H1 (cell line): ENCODE results near the gene MTG1. TPM values are rescaled to one million over a fixed set of nuclear protein-coding genes. Genes with fewer than 3 reads are reported as not detected.

ENCODE experiments used
- CTCF ChIA-PET: fragments of 300-600 bp; sonication (Branson Sonifier 250); formaldehyde crosslinking; loops from one replicate; lab custom pipeline; 2021; ENCODE audit not compliant: partially characterized antibody; lab: Charles Lee
- POLR2A ChIA-PET: fragments of 300-600 bp; sonication (Branson Sonifier 250); formaldehyde crosslinking; loops from one replicate; lab custom pipeline; 2021; ENCODE audit warnings: inconsistent platforms; ENCODE audit not compliant: partially characterized antibody; lab: Charles Lee
- DNase-seq, 2 experiments: peaks; one replicate each; pipeline versions ENCODE4 v3.0.0 to v3.0.0-alpha.2; 2010 to 2022; ENCODE audit warnings: low spot score in 2 of 2, low read depth in 1 of 2, mixed read lengths in 1 of 2
- FAIRE-seq: peaks from 2 replicates; lab custom pipeline; 2011; peaks lifted over from hg19 to GRCh38; lab: Jason Lieb, UNC
- H2AFZ ChIP-seq: 2 replicates; pipeline ENCODE4 v1.8.1; 2012; ENCODE audit warnings: low read length, inconsistent platforms
- H2AK5ac ChIP-seq: 2 replicates; pipeline ENCODE4 v1.6.1; 2013; ENCODE audit warnings: low read depth, low read length
- H2BK120ac ChIP-seq: replicated peaks from 2 replicates; pipeline ENCODE3; 2013; ENCODE audit warnings: low read depth, low read length, inconsistent platforms
- H2BK12ac ChIP-seq: 2 replicates; pipeline ENCODE4 v1.6.1; 2013; ENCODE audit warnings: low read depth, low read length
- H2BK15ac ChIP-seq: 2 replicates; pipeline ENCODE4 v1.6.1; 2013; ENCODE audit warnings: low read length
- H2BK20ac ChIP-seq: 2 replicates; pipeline ENCODE4 v1.6.1; 2013; ENCODE audit warnings: low read length
- H2BK5ac ChIP-seq: 2 replicates; pipeline ENCODE4 v1.6.1; 2013; ENCODE audit warnings: low read depth, low read length
- H3K14ac ChIP-seq: 2 replicates; pipeline ENCODE4 v1.6.1; 2013; ENCODE audit warnings: inconsistent platforms; ENCODE audit not compliant: insufficient read length
- H3K18ac ChIP-seq: 2 replicates; pipeline ENCODE4 v1.6.1; 2013; ENCODE audit warnings: low read length; ENCODE audit errors: extremely low read depth
- H3K23ac ChIP-seq: 2 replicates; pipeline ENCODE4 v1.6.1; 2013; ENCODE audit warnings: inconsistent platforms; ENCODE audit not compliant: insufficient read length
- H3K23me2 ChIP-seq: 2 replicates; pipeline ENCODE4 v1.6.1; 2013; ENCODE audit warnings: low read depth, low read length
- H3K27ac ChIP-seq: 2 replicates; pipeline ENCODE4 v1.6.1; 2011; ENCODE audit warnings: low read depth, low read length, inconsistent platforms
- H3K27me3 ChIP-seq, 4 experiments: replicated peaks in 1 of 4; 1 replicate in 1 of 4; 2 replicates in 3 of 4; pipeline versions ENCODE4 v1.6.1 to v1.8.1; 2011 to 2013; ENCODE audit warnings: low read length in 3 of 4, mild to moderate bottlenecking in 3 of 4, inconsistent platforms in 2 of 4, mixed read lengths in 2 of 4, moderate library complexity in 1 of 4; ENCODE audit not compliant: control insufficient read depth in 3 of 4, insufficient read depth in 3 of 4; ENCODE audit errors: extremely low read depth in 1 of 4
- H3K36me3 ChIP-seq, 4 experiments: 2 replicates each; pipeline versions ENCODE4 v1.6.1 to v1.8.1; 2011 to 2013; ENCODE audit warnings: mild to moderate bottlenecking in 4 of 4, low read length in 3 of 4, moderate library complexity in 2 of 4, control low read depth in 1 of 4, inconsistent platforms in 1 of 4; ENCODE audit not compliant: insufficient read depth in 4 of 4, control insufficient read depth in 2 of 4
- H3K4ac ChIP-seq: replicated peaks from 2 replicates; pipeline ENCODE3; 2013; ENCODE audit warnings: low read length, low read depth, mixed read lengths, inconsistent platforms; ENCODE audit not compliant: insufficient read length
- H3K4me1 ChIP-seq, 4 experiments: replicated peaks in 1 of 4; 1 replicate in 1 of 4; 2 replicates in 3 of 4; pipeline versions ENCODE4 v1.6.1 to v1.8.1; 2011 to 2013; ENCODE audit warnings: low read length in 3 of 4, inconsistent platforms in 2 of 4, mixed read lengths in 1 of 4; ENCODE audit not compliant: insufficient read depth in 4 of 4, control insufficient read depth in 3 of 4
- H3K4me2 ChIP-seq, 2 experiments: 2 replicates each; pipeline versions ENCODE4 v1.6.1 to v1.8.1; 2011 to 2013; ENCODE audit warnings: low read depth in 2 of 2, low read length in 2 of 2, control low read depth in 1 of 2, inconsistent platforms in 1 of 2, mild to moderate bottlenecking in 1 of 2; ENCODE audit not compliant: insufficient read depth in 1 of 2
- H3K4me3 ChIP-seq, 4 experiments: fragments of 200-600, 300-600 bp in 1 of 4; sonication (generic), shearing (Covaris generic), sonication (Bioruptor Twin) in 1 of 4; 2 replicates each; pipeline versions ENCODE4 v1.5.1 to v1.8.1; 2011 to 2016; ENCODE audit warnings: low read length in 4 of 4, low read depth in 3 of 4, control low read depth in 2 of 4, inconsistent platforms in 2 of 4, mild to moderate bottlenecking in 2 of 4, mixed read lengths in 1 of 4, moderate library complexity in 1 of 4; ENCODE audit not compliant: insufficient read depth in 2 of 4; ENCODE audit errors: extremely low read depth in 1 of 4
- H3K56ac ChIP-seq: replicated peaks from 2 replicates; pipeline ENCODE3; 2013; ENCODE audit warnings: low read depth, mild to moderate bottlenecking, mixed read lengths, low read length, inconsistent platforms; ENCODE audit not compliant: insufficient read length
- H3K79me1 ChIP-seq: 2 replicates; pipeline ENCODE4 v1.6.1; 2013; ENCODE audit warnings: low read depth, low read length, control low read depth
- H3K79me2 ChIP-seq, 2 experiments: 2 replicates each; pipeline versions ENCODE4 v1.6.1 to v1.8.1; 2012 to 2013; ENCODE audit warnings: low read length in 2 of 2, mild to moderate bottlenecking in 2 of 2, inconsistent platforms in 1 of 2; ENCODE audit not compliant: insufficient read depth in 2 of 2, control insufficient read depth in 1 of 2
- H3K9ac ChIP-seq, 4 experiments: replicated peaks in 1 of 4; 1 replicate in 1 of 4; 2 replicates in 3 of 4; pipeline versions ENCODE4 v1.6.1 to v1.8.1; 2011 to 2013; ENCODE audit warnings: low read depth in 3 of 4, low read length in 3 of 4, control low read depth in 2 of 4, mild to moderate bottlenecking in 2 of 4, moderate library complexity in 2 of 4, inconsistent platforms in 1 of 4; ENCODE audit errors: extremely low read depth in 1 of 4
- H3K9me3 ChIP-seq, 2 experiments: 2 replicates each; pipeline versions ENCODE4 v1.6.1 to v1.8.1; 2012 to 2013; ENCODE audit warnings: mild to moderate bottlenecking in 2 of 2, moderate library complexity in 2 of 2, control low read depth in 1 of 2, inconsistent platforms in 1 of 2, low read depth in 1 of 2, low read length in 1 of 2, mixed read lengths in 1 of 2; ENCODE audit not compliant: insufficient read depth in 2 of 2
- H4K20me1 ChIP-seq, 2 experiments: replicated peaks in 1 of 2; 2 replicates each; pipeline versions ENCODE3 to v1.8.1; 2011 to 2013; ENCODE audit warnings: inconsistent platforms in 2 of 2, low read length in 2 of 2, mild to moderate bottlenecking in 1 of 2; ENCODE audit not compliant: insufficient read depth in 2 of 2, control insufficient read depth in 1 of 2
- H4K5ac ChIP-seq: 2 replicates; pipeline ENCODE4 v1.6.1; 2013; ENCODE audit warnings: low read length, low read depth, mixed read lengths, inconsistent platforms; ENCODE audit not compliant: insufficient read length
- H4K8ac ChIP-seq: 2 replicates; pipeline ENCODE4 v1.8.0; 2013; ENCODE audit warnings: mild to moderate bottlenecking, moderate library complexity, low read length, inconsistent platforms; ENCODE audit not compliant: insufficient read depth; ENCODE audit errors: extremely low read depth
- H4K91ac ChIP-seq: replicated peaks from 2 replicates; pipeline ENCODE3; 2013; ENCODE audit warnings: low read length, mixed read lengths, inconsistent platforms; ENCODE audit not compliant: insufficient read length
- BRCA1 ChIP-seq: IDR thresholded peaks from 2 replicates; pipeline ENCODE4 v1.6.1; 2012; ENCODE audit warnings: low read depth, low read length, improper control_type of control experiment
- WGBS, 2 experiments: shearing (Covaris generic) in 1 of 2; methylation state at CpG; one replicate each; pipeline versions ENCODE4 v1.1.6 to v1.1.7; 2013 to 2015; ENCODE audit warnings: low lambda C conversion rate in 2 of 2, mixed read lengths in 2 of 2, inconsistent platforms in 1 of 2, low coverage in 1 of 2, missing lambda C conversion rate in 1 of 2; ENCODE audit not compliant: insufficient replicate concordance in 2 of 2, insufficient coverage in 1 of 2, insufficient read length in 1 of 2; ENCODE audit errors: extremely low coverage in 1 of 2, missing lambda C conversion rate in 1 of 2; 5-methylcytosine and 5-hydroxymethylcytosine counted together
- polyA plus RNA-seq, 7 experiments: library from polyadenylated mRNA; depleted of rRNA in 3 of 7; stranded (reverse) in 5 of 7; unstranded in 2 of 7; fragments of >200 nt in 5 of 7; fragments of 200-250 nt in 2 of 7; gene quantifications; 1 replicate in 5 of 7; 2 replicates in 1 of 7; 4 replicates in 1 of 7; pipeline versions ENCODE4 v1.2.1 to v1.2.3, GENCODE V29; 2011 to 2013; ENCODE audit warnings: missing spikeins in 2 of 7, mixed read lengths in 2 of 7
- total RNA-seq: library from RNA; stranded (reverse); fragmentation: NEBNext Ultra II Directional; extraction: Animal tissue kit (Norgen Biotek cat#: 25700); gene quantifications from 2 replicates; pipeline ENCODE4 v1.2.1, GENCODE V29; 2021

The MTG1 gene
- total and polyA plus RNA-seq, 2 of the 8 experiments (the other 6 are each of a cell fraction or from before 2014, with no cell fraction given) = 56.6 to 81.6 TPM

GRCh38 chr10:133460208-133460769 lies 66.3 kb downstream of the MTG1 start:
- 92% methylated on average over 14 of the region's 14 CpGs; no CpG with 5 or more reads in 1 of the 2 experiments for WGBS, 2 experiments

More at GRCh38 chr10:133460208-133460769, 66.3 kb downstream of the MTG1 start:
- TF ChIP-seq BRCA1 = no peak
- H2BK120ac ChIP-seq = no peak overlapping the region
- H3K9me3 ChIP-seq = peaks cover 73 to 89% of the 10 kb centered on the region in 2 experiments
- H3K56ac ChIP-seq = no peak overlapping the region
- no peak overlapping the region for H4K91ac ChIP-seq
- H3K9ac ChIP-seq = no peak overlapping the region
- no peaks in the 10 kb centered on the region for H3K27me3 ChIP-seq
- H3K23ac ChIP-seq = no peak overlapping the region
- no peak overlapping the region for H3K4me3 ChIP-seq
- H3K36me3 ChIP-seq = no peaks in the 10 kb centered on the region; a peak in 1 of 8 replicates
- no peaks in the 10 kb centered on the region for H3K79me1 ChIP-seq
- H3K18ac ChIP-seq = no peak overlapping the region
- no peak overlapping the region for H2BK5ac ChIP-seq
- no peak overlapping the region for H2BK15ac ChIP-seq
- H3K4ac ChIP-seq = no peak overlapping the region
- H4K5ac ChIP-seq = no peak overlapping the region
- H3K79me2 ChIP-seq = no peaks in the 10 kb centered on the region
- POLR2A ChIA-PET = no interaction called here
- no peaks in the 10 kb centered on the region for H4K20me1 ChIP-seq
- no peak overlapping the region for H3K4me2 ChIP-seq
- FAIRE-seq (no peak), DNase-seq (no peak)
- CTCF ChIA-PET = no interaction called here
- H3K4me1 ChIP-seq = no peaks in the 10 kb centered on the region
- no peak overlapping the region for H2BK12ac ChIP-seq
- H3K27ac ChIP-seq = no peak overlapping the region
- H3K23me2 ChIP-seq = no peaks in the 10 kb centered on the region
- H2AFZ ChIP-seq = no peak overlapping the region
- H2AK5ac ChIP-seq = no peak overlapping the region
- no peak overlapping the region for H4K8ac ChIP-seq
- H3K14ac ChIP-seq = no peak overlapping the region
- no peak overlapping the region for H2BK20ac ChIP-seq
